ENCODE results near the gene MRTO4. TPM values are rescaled to one million over a fixed set of nuclear protein-coding genes. Genes with fewer than 3 reads are reported as not detected.

The MRTO4 gene
- 26.5 and 40.7 TPM in 2 replicates for total RNA-seq

GRCh38 chr1:19251305-19252196 lies at the start of gene MRTO4, which contains the start of gene EMC1:
MRTO4 (plus strand) TSS chr1:19251805; CDS start chr1:19251836, 31 bp downstream.
EMC1 (minus strand) TSS chr1:19251524; CDS start chr1:19251509, 15 bp downstream.

GRCh38 chr1:19209990-19210771 lies 41.4 kb upstream of the MRTO4 start, which contains the start of gene UBR4:
UBR4 (minus strand) TSS chr1:19210266; CDS start chr1:19210248, 18 bp downstream.

DNA sequence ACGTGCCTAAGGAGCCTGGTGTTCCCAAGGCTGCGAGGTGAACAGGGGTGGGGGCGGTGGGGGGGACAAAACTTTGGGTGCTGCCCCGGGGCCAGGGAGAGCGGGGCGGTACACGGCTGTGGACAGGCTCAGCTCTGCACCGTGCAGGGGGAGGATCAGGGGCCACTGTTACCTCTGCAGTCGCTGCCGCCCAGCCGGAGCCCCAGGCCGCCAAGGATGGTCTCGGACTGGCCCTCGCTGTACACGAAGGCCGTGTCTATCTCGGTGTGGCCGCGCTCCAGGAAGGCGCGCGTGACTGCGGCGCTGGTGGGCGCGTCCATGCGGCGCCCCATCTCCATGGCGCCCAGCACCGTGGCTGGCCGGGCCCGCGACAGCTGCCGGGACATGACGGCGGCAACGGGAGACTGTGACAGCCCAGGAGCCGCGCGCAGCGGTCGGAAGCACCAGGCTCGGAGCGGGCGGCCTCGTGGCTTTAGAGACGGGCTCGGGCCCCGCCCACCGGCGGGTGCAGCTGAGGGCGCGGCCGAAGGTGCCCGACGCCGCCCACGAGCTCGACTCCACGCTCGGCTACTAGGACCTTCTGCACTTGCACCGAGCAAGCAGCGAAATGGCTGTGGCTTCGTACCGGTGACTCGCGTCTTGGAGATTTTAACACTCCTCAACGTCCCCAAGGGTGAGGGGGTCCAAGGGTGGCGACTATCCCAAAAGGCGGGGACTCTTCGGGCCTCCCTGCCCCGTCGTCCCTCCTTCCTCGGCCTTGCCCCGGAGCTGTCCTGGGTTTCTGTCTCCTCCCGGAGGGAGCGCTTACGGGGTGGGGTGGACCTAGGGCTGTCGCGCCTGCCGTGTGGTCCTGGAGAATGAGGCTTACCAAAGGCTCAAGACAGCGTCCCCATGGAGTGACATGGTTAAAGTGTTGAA lies 37.0 kb downstream of the MRTO4 start, which contains the start of gene AKR7A3:
AKR7A3 (minus strand) TSS at position 447 of the 918 bp plus-strand sequence; CDS start at position 386, 61 bp downstream.

Other genes starting within 250 kb of the MRTO4 start
- 69.7 and 112 TPM in 2 replicates for gene UBR4, start 41.5 kb upstream of the MRTO4 start, total RNA-seq
- 59.0 and 73.9 TPM in 2 replicates for gene EMC1, start 281 bp upstream of the MRTO4 start, total RNA-seq
- gene AKR7A3, start 37.0 kb downstream of the MRTO4 start, total RNA-seq = 0.18 and 0.28 TPM in 2 replicates
- 45.0 and 53.4 TPM in 2 replicates for gene AKR7A2, start 60.3 kb downstream of the MRTO4 start, total RNA-seq
- gene SLC66A1, start 60.5 kb downstream of the MRTO4 start, total RNA-seq = 12.0 and 14.0 TPM in 2 replicates
- gene CAPZB, start 233.7 kb downstream of the MRTO4 start, total RNA-seq = 88.8 and 110 TPM in 2 replicates

Measured in endothelial cell of coronary artery (primary cell).